Bone marrow (tissue), 2 donors: ENCODE results near the gene CHGA.

Experiments used
- DNase-seq, 2 donors: peaks; one replicate each; lab custom pipeline; 2025; lab: John Stamatoyannopoulos, UW

The CHGA gene

GRCh38 chr14:92961567-92961855 is 38.6 kb downstream of the CHGA start:
- no peak for DNase-seq

DNA sequence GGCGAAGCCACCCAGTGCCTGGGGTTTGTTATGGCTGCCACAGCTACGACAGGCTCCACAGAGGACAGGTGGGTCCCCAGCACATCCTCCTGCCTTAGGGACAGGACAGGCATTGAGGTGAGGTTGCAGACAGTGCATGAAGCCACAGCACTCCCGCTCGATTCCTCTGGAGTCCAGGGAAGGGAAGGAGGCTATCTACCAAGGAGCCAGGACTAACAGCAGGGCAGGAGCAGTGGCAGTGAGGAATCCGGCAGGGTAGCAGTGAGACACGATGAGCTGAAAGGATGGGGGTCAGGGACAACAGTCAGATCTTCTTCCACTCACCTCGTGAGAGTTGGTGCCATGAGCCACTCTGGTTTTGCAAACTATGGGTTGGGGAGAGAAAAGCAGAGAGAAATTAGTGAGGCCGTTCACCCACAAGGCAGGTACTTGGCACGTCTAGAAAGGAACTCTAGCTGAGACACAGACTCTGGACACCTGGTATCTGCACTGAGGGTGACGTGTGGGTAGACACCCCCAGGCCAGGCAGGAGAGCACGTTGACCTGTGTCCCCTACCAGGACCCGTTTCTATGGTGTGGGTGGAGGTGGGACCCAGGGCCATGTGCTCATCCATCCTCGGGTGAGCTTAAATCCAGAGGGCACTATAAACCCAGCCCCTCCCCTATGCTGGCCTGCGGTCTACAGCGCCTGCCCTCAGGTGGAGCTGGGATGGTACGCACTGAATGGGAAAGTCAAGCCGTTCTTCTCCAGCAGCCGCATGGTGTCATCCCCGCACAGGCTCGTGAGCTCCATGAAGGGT is 39.3 kb downstream of the CHGA start:
- no peak for DNase-seq

DNA sequence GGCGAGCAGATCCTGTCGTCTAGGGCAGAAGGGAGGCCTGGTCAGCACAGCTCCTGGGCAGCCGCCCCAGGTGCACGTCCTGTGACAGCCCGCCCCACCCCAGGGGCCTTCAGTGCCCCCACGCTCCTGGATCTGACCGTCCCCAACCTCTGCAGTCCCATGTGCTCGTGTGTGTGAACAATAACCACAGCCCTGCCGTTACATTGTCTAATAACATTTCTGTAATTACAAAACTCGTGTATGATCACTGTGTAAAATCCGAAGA is 39.8 kb downstream of the CHGA start:
- DNase-seq, result no peak

GRCh38 chr14:92963301-92964123 is 40.6 kb downstream of the CHGA start:
- no peak for DNase-seq

DNA sequence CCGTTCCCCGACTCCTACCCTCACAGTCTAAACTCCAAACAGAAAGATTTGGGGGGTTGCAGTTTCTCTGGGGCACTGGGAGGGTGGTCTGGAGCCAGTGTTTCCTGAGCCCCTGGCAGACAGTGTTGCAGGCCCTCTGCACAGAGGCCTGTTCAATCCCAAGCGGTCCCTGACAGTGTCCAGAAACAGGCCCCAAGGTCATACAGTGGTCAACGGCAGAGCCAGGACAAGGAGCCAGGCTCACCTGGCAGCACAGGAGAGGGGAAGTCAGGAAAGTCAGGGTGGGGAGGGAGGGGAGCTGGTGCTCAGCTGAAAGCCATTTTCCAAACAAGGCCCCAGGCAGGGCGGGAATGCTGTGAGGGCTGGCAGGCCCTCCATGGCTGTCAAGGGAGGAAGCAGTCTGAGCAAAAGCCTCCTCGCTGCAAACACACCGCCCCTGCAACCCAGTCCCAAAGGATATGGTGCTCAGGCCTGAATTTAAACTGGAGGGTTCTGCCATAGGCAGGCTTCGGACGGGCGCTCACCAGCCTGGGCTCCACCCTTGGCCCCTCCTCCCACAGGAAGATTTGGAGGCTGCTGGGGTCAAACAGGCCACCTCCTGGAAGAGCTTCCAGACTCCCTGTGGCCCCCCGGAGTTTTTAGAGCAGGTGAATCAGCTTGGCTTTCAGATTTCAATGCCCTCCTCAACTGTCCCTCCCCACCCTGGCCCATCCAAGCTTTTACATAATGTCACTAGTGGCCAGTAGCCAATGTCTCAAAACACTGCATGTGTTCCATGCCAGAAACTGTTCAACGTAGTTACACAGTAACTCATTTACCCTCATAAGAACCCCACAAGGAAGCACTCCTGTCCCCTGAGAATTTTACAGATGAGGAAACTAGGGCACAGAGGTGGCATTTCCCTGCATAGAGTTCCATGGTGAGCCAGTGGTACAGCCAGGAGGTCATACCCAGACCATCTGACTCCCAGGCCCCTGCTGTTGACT is 41.5 kb downstream of the CHGA start:
- DNase-seq, result no peak

- no peak for DNase-seq
Measured at GRCh38 chr14:92965281-92965680, 42.3 kb downstream of the CHGA start.

GRCh38 chr14:92967346-92967926 is 44.5 kb downstream of the CHGA start:
- DNase-seq, result no peak

DNA sequence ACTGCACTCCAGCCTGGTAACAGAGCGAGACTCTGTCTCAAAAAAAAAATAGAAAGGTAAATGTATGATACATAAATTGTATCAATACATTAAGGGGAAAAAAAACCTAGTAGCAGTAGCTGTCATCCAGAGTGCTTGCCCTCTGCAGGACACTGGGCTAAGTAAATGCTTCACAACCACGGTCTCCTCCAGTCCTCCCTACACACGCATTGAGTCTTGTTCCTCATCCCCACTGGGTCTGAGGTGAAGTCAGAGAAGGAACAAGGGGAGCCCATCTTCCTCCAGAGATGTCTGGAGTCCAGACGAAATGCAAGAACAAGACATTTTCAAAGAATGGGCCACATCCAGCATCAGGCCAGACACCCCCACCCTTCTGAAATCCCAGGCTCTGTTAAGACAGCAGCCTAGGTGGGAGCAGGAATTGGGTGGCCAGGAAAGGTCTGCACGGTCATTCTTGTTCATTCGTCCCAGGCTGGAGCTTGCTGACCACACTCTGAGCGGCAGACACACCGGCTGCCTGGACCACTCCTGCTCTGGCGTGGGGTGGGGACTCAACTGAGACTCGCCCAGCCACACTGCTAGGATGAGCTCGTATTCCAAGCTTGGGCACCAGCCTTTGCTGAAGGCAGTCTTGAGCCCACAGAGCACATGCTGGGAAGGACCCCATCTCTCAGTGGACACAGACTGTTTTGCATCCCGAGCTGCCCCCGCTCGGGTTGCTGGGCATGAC is 45.5 kb downstream of the CHGA start:
- no peak for DNase-seq

- no peak for DNase-seq
Measured at GRCh38 chr14:92969430-92969829, 46.5 kb downstream of the CHGA start.

DNA sequence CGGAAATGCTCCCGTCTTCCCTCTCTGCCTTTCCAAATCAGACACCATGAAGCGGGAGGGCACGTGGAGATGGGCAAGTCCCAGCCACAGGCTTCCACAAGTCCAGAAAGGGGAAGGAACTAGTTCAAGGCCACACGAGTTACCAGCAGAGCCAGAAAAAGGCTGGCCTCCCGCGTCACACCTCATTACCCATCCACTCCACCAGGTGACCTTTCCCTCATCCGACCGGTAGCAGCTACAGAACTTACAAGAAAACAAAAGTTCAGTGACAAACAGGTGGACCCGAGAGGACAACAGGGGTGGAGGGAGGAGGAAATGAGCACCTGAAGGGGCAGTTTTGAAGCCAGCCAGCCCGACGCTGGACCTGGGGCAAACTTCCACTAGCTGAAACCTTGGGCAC is 46.9 kb downstream of the CHGA start:
- DNase-seq, result no peak

DNA sequence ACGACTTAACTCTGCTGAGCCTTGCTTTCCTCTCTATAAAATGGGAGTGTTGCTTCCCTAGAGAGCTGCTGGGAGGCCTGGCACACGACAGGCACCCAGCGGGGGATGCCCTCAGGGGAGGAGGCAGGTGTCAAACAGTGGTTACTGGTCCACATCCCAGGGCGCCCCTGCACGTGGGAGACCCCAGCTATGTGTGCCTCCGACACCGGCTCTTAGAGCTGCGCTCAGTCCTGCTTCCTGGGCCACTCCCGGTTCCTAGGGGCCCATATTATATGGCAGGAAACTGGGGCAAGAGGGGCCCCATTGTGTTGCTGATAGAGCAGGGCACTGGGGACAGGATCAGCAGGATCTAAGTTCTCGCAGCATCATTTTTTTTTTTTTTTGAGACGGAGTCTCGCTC is 47.3 kb downstream of the CHGA start:
- DNase-seq, result no peak

DNA sequence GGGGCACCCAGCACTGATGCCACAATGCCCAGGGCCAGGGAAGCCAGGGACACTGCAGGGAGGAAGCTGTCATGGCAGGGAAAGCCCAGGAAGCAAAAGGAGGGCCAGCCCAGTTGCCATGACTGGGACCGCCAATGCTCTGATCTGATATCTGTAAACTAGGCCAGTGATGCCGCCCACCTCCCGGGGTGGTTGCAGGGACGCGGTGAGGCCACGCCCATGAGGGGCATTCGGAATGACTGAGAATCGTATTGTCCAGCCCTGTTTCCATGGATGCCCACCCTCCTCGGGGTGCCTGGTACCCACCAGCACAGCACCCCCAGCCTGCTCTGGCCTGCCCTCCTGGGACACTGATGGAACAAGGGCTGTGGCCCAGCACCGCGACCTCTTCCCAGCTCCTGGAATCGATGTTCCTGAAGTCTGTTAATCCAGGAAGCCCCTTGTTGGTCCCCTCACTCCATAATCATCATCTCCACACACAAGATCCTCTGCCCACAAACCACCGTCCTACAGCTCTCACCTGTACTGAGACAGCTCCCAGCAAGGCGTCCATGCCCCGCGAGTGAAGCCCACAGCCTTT is 48.7 kb downstream of the CHGA start:
- DNase-seq, result no peak

DNA sequence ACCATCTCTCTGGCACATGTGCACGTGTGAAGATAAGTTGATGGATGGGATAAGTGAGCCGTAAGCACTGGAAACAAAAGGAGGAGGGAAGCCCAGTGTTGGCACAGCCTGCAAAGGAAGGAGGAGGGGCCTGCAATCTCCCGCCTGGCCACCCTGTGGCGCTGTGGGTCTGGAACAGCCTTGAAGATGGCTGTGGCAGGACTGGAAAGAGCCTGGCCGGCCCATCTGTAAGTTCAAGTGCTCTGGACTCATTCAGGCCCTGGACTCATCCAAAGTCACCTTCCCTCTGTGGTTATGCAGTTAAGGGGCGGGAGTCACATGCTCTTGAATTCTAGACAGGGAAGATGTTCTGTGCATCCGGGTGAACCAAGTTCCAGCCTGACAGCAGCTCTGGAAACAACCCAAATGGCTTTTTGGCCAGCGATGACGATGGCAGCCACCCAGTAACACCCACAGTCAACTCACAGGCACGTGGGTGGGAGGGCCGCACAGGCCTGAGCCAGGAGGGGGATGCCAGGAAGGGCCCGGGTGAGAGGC is 50.4 kb downstream of the CHGA start:
- no peak for DNase-seq

DNA sequence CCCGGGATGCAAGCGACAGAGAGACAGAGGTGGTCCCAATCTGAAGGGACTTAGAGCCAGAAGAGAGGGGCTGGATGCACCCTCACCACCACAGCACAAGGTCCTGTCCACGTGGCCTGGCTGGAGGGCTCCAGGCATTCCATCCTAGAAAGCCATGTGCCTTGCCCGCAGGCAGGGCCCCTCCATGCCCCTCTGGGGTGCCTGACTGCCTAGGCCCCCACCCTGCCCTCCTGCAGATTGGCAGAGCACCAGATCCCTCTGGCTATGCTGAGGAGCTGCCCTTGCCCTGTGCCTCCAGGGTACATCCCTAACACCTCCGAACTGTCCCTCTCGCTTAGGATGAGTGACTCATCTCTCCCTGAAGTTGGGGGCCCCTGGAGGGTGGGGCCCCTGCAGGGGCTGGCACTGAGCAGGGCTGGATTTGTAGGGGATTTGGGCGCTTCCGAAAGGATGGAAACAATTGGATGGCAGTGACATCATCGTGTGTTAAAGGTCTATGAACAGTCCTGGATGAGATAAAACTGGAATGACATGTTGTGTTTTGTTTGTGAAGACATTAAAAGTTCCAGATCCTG is 50.9 kb downstream of the CHGA start:
- DNase-seq, result no peak

DNA sequence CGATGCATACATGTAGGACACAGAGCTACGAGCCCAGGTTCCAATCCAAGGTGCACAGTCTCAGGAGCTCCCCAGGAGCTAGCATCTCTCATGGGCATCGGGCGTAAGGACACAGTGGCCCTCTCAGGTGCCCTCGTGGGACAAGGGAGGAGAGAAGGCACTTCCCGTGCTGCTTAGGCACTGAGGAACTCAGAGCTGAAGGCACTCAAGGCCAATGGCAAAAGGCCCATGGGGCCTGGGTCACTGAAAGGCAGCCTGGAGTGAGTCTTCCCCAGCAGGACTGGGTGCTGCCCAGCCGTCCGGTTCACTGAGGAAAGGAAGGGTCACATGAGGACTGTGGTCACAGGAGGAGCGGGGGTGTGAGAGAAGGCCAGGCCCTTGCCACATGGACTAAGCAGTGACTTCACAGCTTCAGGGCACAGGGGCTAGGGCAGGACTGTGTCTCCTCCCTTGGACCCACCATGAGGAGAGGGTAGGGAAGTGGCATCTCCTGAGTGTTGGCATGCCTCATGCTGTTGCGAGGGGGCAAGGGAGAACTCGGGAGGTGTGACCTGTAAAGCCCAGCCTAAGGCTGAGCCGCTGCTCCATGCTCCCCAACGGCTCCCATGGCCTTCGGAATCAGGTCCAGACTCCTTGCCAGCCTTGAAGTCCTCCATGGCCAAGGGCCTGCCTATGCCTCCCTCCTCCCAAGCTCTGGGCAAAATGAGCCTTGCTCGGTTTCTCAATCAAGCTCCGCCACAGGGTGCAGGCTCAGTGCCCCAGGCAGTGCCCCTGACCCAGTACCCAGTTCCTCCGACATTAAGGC is 51.8 kb downstream of the CHGA start:
- DNase-seq, result no peak

DNA sequence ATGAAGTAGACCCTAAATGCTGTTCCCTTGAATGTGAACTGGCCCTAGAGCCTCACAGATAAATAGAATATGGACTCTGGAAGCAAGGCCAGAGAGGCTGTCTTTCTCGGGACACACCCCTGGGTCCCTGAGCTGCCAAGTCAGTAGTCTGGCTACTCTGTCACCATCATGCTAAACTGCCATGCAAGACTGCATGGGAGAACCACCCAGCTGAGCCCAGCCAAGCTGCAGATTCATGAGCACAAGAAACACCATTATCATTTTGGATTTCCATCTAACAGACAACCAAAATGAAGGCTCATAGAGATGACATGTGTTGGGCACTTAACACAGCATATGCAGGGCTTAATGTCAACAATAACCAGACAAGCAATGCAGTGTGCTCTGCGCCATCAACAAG is 53.3 kb downstream of the CHGA start:
- DNase-seq, result no peak

DNA sequence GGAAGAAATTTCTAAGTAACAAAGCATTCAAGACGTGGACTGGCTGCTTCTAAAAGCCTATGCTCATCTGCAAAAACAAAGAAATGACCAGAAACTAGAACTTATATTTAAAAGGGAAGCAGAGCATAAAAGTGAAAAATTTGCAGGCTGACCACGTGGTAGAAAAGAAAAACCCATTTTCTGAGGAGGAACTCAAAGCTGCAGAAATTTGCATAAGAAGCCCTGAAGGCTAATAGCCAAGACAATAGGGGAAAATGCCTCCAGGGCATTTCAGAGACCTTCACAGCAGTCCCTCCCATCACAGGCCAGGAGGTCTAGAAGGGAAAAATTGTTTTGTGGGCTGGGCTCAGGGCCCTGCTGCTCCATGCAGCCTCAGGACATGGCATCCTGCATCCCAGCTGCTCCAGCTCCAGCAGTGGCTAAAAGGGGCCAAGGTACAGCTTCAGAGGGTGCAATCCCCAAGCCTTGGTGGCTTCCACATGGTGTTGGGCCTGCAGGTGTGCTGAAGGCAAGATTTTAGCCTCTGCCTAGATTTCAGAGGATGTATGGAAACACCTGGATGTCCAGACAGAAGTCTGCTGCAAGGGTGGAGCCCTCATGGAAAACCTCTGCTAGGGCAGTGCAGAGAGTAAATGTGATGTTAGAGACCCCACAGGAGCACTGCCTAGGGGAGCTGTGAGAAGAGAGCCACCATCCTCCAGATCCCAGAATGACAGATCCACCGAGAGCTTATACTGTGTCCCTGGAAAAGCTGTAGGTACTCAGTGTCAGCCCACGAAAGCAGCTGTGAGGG is 55.5 kb downstream of the CHGA start:
- no peak for DNase-seq

- no peak for DNase-seq
Measured at GRCh38 chr14:92980866-92981265, 57.9 kb downstream of the CHGA start.

DNA sequence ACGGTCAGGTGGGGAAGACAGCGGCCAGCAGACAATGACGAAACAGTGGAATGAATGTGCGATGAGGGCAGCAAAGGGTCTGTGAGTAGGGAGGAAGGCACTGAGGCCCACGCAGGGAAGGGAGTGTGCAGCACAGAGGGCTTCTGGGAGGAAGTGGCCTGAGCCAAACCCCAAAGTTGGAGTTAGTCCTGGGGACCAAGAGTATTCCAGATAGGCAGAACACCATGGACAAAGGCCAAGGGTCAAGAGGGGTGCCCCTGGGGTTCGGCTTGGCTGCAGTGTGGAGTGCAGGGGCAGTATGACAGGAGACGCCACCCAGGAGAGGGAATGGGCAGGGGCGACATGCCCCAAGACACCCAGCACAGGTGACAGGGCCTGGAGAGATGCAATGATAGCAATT is 58.8 kb downstream of the CHGA start:
- no peak for DNase-seq
